Cortex of kidney (tissue), 1 donor: ENCODE results near the gene ZCCHC4.

Experiments used
- DNase-seq: peaks from one replicate; lab custom pipeline; 2025; lab: John Stamatoyannopoulos, UW

ZCCHC4 gene, protein sequence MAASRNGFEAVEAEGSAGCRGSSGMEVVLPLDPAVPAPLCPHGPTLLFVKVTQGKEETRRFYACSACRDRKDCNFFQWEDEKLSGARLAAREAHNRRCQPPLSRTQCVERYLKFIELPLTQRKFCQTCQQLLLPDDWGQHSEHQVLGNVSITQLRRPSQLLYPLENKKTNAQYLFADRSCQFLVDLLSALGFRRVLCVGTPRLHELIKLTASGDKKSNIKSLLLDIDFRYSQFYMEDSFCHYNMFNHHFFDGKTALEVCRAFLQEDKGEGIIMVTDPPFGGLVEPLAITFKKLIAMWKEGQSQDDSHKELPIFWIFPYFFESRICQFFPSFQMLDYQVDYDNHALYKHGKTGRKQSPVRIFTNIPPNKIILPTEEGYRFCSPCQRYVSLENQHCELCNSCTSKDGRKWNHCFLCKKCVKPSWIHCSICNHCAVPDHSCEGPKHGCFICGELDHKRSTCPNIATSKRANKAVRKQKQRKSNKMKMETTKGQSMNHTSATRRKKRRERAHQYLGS

DNA sequence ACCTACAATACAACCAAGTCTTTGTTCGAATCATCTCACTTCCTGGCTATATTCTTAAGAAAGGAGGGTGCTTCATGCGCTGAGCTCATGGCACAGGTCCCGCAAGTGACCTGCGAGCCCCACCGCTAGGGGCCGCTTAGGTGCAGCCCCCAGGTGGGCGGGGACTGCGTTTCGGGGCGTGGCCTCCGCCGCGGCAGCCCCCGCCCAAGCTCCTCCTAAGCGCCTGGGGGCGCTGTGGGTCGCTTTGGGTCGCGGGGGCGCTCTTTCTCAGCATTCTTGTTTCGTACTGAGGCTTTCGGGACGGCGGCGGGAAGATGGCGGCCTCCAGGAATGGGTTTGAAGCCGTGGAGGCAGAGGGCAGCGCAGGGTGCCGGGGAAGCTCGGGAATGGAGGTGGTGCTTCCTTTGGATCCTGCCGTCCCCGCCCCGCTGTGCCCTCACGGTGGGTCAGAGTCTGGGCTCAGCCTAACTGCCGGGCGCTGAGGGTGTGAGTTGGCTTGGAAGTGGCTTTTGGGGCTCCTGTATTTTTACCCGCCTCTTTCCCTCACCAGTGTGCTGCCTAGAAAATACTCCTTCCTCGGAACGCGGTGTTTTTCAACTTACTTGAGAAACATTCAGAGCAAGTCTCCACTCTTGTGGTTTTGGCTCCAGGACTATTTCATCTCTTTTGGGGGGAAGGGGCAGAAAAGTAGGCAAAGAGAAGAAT, at the start of gene ZCCHC4:
ZCCHC4 (plus strand) TSS at position 279 of the 705 bp plus-strand sequence; CDS start at position 315, 36 bp downstream.
- DNase-seq, result peak; percentile 17

GRCh38 chr4:25271866-25272265, 40.7 kb upstream of the ZCCHC4 start:
- no peak for DNase-seq

DNA sequence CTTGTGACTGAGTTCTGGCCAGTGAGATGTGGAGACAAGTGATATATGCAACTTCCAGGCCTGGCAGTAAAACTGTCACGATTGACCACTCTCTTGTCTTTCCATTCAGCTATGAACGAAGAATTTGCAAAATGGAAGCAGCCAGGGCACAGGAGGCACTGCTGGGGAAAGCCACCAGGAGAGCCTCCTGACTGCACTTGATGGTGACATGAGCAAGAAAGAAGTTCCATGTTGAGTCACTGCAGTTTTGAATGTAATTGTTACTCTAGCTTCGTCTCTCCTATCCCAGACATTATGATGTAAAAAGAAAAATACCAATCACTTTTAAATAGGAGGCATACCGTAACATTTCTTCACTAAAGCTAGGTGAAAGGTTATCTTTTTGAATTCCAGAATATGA, 32.4 kb upstream of the ZCCHC4 start:
- DNase-seq, result no peak

DNA sequence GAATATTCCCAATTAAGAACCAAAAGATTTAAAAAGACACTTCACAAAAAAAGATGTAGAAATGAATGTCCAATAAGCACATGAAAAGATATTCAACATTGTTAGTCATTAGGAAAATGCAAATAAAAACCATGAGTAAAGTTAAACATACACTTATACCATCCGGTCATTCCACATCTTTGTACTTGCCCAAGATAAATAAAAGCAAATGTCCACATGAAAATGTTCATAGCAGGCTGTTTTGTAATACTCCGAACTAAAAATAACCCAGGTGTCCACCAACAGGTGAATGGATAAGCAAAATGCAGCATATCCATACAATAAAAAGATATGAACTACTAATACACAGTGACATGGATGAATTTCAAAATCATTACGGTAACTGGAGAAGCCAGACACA, 28.6 kb upstream of the ZCCHC4 start:
- DNase-seq, result no peak

- no peak for DNase-seq
Measured at GRCh38 chr4:25284466-25284865, 28.1 kb upstream of the ZCCHC4 start.

GRCh38 chr4:25290490-25291067, 22.0 kb upstream of the ZCCHC4 start:
- no peak for DNase-seq

DNA sequence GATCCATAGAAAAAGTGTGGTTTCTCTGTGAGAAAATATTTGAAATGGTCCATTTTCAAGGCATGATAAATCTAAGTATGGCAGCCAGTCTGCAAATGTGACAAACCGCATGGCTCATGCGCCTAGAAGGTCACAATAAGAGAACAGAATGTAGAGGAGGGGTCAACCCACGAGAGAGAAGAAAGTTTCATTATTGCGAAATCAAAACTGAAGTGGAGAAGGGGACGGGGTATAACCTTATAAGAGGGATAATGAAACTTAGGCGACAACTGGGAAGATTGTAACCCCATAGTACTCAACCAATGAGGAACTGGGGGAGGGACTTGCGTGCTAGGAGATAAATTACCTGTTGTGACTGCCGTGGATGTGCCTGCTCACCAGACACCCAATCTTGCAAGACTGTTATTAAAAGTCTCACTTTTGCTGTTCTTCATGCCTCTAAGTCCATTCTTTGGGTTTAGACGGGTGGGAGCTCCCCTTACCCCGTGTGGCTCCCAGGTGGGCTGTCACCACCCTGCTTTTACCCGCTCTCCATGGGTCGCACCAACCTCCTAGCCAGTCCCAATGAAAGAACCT, 21.3 kb upstream of the ZCCHC4 start:
- no peak for DNase-seq

DNA sequence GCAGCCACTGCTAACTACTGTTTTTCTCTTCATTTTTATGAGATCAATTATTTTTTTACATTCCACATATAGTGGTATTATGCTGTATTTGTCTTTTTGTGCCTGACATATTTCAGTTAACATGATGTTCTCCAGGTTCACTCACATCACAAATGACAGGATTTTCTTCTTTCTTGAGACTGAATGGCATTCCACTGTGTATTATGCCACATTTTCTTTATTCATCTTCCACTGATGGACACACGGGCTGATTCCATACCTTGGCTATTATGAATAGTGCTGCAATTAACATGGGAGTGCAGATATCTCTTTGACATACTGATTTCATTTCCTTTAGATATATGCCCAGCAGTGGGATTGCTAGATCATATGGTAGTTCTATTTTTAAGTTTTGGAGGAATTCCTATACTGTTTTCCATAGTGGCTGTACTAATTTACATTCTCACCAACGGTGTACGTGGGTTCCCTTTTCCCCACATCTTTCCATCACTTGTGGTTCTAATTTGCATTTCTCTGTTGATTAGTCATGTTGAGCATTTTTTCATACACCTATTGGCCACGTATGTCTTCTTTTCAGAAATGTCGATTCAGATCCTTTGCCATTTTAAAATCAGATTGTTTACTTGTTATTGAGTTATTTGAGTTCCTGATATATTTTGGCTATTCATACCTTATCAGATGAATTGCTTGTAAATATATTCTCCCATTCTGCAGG, 14.9 kb upstream of the ZCCHC4 start:
- no peak for DNase-seq

- no peak for DNase-seq
Measured at GRCh38 chr4:25299476-25300203, 12.9 kb upstream of the ZCCHC4 start.

DNA sequence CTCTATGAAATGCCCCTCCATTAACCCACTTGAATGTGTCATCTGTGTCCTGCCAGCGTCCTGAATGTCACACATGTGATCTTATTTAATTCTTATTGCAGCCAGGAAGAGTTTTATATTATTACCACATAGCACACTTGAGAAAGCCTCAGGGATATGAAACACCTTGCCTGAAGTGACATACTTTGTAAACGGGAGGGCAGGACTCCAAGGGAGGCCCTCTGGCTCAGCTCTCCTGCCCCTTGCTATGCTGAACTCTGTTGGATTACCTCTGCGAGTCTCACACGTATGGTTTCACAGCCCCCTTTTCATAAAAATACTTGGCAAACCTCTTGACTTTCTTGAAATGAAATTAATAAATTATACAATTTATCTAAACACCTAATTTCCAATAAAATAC, 11.1 kb upstream of the ZCCHC4 start:
- no peak for DNase-seq

DNA sequence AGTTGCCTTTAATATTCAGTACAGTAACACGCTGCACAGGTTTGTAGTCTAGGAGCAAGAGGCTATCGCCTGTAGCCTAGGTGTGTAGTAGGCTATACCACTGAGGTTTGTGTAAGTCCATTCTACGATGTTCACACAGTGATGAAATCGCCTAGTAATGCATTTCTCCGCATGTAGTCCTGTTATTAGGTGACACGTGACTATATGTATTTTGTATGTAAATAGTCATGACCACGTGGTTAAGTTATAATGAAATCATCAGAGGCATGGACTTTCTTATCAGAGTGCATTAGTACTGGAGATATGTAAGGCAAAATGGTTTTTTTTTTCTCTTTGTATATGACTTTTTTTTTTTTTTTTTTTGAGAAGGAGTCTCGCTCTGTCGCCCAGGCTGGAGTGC, 9.9 kb upstream of the ZCCHC4 start:
- DNase-seq, result no peak

GRCh38 chr4:25303578-25303977, 9.0 kb upstream of the ZCCHC4 start:
- no peak for DNase-seq

DNA sequence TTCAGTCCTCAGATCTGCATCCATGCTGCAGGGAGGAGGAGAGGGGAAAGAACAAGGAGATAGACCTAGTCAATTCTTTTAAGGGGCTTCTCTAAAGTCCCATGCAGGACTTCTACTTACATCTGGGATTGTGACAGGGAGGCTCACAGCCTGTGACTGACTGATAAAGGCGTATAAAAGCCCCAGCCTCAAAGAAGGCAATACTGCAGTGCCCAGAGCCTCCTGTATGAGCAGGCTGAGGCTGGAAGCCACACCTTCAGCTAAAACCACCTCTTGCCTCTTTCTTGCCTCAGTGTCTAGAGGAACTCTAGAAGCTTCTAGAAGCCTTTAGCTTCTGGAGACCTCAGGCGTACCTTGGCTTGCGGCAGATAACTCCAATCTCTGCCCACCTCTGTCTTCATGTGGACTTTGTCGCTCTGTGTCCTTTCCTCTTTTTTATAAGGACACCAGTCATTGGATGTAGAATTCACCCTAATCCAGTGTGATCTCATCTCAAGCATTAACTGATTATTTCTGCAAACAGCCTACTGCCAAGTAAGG, 6.0 kb upstream of the ZCCHC4 start:
- no peak for DNase-seq

- no peak for DNase-seq
Measured at GRCh38 chr4:25307596-25307995, 5.0 kb upstream of the ZCCHC4 start.

DNA sequence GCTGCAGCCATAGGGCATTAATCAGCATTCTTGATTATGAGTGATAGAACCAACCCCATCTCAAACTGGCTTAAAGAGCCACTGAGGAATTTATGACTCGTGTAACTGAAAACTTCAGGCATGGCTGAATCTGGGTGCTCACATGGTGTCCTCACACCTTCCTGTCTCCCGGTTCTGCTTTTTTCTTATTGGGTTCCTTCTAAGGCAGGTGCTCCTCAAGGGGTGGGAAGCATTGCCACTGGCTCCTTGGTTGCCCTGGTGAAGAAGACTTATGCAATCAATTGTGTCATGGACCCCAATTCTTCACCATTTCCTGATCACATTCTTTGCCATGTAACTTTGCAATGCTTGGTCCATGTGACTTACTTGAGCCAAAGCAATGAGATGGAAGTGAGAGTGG, 4.3 kb upstream of the ZCCHC4 start:
- DNase-seq, result no peak

DNA sequence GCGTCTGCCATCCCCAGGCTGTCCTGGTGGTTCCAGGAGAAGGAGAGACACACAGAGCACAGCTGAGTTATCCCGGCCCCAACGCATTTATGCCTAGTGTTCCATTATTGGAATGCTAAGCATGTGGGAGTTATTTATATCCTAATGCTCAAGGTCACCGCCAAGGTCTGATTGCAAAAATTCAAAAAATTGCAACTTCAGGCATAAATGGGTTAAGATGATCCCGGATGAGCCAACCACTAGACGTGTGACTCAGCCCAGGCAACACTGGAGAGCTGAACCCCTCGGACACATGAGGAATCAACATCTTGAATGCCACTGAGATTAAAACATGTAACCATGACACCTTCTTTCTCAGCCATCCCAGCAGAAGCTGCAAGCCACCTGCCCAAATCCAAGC, 3.8 kb upstream of the ZCCHC4 start:
- DNase-seq, result no peak

DNA sequence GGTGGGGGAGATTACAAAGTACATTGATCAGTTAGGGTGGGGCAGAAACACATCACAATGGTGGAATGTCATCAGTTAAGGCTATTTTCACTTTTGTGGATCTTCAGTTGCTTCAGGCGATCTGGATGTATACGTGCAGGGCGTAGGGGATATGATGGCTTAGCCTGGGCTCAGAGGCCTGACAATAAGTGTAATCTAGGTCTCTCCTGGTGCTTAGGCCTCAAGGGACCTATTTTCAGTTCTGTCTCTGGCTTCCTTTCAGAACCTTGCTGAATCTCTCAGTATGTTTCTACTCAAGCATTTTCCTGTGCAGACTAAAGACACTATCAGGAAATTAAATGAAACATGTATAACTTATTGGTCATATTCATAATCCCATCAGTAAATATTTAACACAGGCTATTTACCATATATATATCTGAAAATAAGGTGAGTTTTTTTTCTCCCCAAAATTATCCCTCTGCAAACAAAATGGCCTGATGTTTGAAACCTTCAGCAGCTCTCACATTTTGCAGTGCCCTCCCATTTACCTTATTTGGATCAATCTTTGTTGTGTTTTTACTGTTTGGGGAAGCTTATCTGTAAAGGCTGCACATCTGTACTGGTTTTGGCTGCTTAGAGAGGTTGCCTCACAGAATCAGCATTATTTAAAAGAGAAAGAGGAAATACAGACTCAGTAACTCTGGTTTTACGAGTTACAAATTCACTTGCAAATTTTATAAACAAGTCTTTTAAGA, 2.3 kb upstream of the ZCCHC4 start:
- DNase-seq, result no peak

DNA sequence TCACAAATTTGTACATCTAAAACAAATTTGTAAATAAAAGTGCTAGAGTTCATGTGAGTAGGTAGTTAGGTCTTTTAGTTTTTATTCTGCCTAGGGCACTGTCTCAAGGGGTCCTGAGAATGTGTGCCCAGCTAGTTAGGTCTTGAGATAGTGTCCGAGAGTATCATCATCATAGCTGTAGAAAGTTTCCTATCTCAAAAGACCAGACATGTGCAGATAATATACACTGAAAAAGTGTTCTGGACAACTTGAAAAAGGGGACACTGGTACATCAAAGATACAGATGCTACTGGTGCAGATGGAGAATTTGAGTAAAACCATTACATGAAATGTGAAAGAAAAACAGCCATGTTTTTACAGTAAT, 1.8 kb upstream of the ZCCHC4 start:
- no peak for DNase-seq

- DNase-seq, result no peak
Measured at GRCh38 chr4:25313201-25313895, 774 bp downstream of the ZCCHC4 start.

DNA sequence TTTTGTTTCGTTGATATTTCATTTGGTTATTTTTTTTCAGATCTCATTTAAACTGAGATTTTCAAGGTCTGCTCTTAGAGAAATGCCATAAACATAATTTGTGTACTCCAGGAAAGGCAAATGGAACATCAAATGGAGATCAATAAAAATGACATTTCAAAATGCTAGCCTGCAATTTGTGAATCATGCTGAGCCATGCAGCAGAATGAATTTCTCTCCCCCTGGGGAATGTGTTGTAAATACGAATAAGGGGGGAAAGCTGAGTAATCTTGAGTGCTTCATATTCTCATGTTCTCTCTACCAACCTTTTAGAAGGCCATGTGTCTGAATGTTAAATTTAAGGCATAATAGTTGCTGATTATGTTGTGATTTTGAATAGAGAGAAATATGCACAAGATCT, 7.8 kb downstream of the ZCCHC4 start:
- DNase-seq, result no peak
